WTC11 (cell line): ENCODE data around the gene EIF4H.

ENCODE experiments used
- ATF2 ChIP-seq: sonication (generic); formaldehyde crosslinking; IDR thresholded peaks from 2 replicates; pipeline ENCODE4 v1.8.1; 2022; ENCODE audit warnings: low read depth, missing genetic modification reagents, borderline replicate concordance
- ATF3 ChIP-seq: sonication (generic); formaldehyde crosslinking; conservative IDR thresholded peaks from 2 replicates; pipeline ENCODE4 v1.8.1; 2022; ENCODE audit warnings: mild to moderate bottlenecking, missing genetic modification reagents
- CTCF ChIP-seq: fragments of 200-600 bp; IDR thresholded peaks from 2 replicates; pipeline ENCODE4 v1.8.0; 2022; ENCODE audit warnings: antibody characterized with exemption
- MAX ChIP-seq: sonication (generic); formaldehyde crosslinking; IDR thresholded peaks from 2 replicates; pipeline ENCODE4 v1.8.0; 2022; ENCODE audit warnings: mild to moderate bottlenecking, missing genetic modification reagents

GRCh38 chr7:74148491-74148890 lies 25.7 kb upstream of the EIF4H start:
- TF ChIP-seq CTCF: no peak
- TF ChIP-seq ATF2 (CRISPR knock-in tag): no peak
- TF ChIP-seq ATF3 (CRISPR knock-in tag): no peak
- TF ChIP-seq MAX (CRISPR knock-in tag): no peak
